ENCODE data around the gene ZBTB12.

Gene ZBTB12

DNA sequence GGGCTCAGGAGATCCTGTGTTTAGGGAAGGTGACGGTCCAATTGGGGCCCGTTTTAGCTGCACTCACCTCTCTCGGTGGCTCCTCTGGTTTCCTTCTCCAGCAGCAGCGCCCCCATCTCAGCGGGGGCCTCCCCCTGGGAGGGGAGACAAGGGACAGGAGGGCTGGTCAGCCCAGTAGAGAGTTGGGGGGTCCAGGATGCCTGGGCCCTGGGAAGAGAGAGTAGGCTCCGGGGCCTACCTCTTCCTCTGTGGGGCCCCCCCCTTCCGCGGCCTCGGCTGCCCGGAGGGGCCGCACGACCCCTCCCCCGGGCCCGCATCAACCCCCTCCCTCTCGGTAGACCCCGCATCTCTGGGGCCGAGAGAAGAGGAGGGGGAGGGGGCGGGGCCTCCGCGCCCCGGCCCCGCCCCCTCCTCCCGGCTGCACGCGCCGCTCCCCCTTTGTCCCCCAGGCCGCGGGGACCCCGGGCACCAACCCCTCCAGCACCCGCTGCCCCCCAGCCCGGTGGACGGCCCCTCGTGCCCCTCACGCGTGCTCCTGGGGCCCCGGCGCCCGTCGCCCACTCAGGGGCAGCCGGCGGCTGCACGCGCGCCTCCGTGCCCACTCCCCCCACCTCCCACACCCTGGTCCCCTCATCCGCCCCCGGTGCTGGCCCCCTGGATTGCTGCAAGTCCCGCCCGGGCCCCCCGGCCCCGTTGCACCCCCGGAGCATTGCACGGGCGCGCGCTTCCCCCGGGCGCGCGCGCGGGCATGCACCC is 4.9 kb downstream of the ZBTB12 start:
- DNase-seq, result no peak

- DNase-seq, result no peak
Measured at GRCh38 chr6:31896493-31896855, 5.4 kb downstream of the ZBTB12 start.

DNA sequence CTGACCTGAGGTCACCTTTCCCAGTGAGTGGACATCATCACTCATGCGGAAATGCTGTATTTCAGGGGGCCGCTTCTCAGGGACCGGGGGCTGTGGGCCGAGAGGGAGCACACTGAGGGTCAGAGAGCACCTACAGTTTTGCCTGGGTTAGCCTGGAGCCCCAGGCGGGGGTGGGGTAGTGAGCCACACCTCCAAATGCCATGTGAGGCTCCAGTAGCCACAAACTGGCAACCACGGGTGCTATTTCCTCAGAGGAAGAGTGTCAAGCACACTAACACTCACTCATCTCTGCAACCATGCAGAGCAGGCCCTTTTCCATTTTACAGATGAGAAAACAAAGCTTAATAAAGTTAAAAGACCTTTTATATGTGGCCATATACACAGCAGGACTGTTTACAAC is 9.1 kb downstream of the ZBTB12 start:
- no peak for DNase-seq

GRCh38 chr6:31889331-31889972 is 12.4 kb downstream of the ZBTB12 start:
- DNase-seq, result no peak

DNA sequence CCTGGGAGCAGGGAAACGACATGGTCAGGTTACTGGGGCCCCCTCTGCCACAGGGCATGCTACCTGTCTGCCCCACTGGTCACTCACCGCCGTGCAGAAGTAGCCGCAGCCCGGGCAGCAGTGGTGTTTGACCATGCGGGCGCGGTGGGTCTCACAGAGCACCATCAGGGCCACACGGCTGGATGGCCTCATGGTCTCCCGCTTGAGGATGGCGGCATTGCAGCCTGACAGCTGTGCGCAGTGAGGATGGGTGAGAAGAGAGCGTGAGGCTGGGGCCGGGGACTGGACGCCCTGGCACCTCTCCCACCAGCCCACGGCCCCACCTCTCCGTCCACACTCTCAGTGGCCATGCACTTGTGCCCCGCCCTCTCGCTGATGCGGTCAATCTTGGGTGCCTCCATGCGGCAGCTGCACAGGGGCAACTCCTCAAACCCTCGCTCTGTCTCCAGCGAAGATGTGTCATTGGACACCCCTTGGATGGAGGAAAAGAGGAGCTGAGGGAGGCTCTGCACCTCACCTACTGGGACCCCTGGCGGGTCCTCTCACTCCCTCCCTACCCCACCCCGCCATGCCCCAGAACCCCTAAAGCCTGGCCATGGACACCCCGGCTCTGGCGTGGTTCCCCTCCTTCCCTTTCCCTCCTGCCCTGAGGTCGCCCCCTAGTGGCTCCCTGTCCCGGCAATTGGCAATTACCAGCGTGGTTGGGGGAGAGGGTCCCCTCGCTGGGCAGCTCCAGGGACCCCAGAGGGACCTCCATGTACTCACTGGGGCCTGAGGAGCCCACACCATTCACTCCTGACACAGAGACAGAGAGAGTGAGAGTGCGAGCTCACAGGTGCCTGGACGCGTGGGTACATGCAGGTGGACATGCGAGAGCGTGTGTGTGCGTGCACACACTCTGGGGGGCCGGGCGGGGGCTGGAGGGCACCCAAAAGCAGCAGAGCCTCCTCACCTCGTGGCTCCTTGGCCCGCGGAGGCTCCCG is 13.3 kb downstream of the ZBTB12 start:
- DNase-seq, result no peak

GRCh38 chr6:31887173-31888007 is 14.5 kb downstream of the ZBTB12 start:
- DNase-seq, result no peak

DNA sequence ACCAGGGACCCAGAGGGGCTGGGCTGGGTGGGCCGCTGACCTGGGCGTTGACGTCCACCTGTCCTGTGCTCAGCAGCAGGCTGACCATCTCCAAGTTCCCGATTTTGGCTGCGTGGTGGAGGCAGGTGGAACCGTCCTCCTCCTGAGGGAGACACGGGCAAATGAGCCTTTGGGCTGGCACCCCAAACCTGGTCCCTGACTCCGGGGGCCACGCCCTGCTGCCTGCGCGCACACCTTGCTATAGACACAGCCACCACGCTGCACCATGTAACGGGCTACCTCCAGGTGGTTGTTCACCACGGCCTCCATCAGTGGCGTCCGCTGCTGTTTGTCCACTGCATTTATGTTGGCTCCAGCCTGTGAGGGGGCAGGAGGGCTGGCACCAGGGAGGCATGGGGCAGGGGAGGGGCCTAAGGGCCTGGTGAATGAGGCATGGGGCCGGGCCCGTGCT is 15.3 kb downstream of the ZBTB12 start:
- DNase-seq, result no peak

DNA sequence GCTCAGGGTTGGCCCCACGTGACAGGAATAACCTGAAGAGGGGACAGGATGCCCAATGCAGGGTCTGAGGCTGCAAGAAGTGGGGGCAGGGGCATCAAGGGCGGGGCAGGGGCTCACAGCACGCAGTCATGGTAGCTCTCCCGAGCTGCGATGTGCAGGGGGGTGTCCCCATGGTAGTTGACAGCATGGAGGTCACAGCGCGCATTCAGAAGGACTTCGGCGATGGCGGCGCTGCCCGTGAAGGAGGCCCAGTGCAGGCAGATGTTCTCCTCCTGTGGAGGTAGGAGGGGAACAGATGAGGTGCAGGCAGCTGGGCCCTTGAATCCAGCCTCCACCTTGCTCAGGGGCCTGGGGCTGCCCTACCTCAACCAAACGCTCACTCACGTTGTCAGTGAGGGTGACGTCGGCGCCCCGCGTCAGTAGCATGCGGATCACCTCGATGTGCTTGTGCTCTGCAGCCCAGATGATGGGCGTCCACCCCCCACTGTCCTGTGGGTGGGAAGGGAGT is 17.3 kb downstream of the ZBTB12 start:
- DNase-seq, result no peak

DNA sequence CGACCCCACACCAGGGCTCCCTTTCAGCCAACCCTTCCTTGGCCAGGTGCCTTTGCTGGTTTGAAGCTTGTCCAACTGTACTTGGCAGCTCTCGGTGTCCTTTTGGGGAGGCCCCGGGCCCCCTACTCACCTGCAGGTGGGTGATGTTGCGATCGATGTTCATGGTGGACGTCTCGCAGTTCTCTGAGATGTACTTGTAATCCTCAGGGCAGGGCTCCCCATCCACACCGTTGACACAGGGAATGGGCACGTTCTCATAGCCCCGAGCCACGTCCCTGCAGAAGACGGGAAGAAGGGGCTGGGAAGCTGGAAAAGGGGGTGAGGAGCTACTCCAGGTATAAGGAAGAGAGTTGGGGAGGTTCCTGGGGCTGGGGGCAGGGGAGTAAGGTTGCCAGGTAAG is 18.2 kb downstream of the ZBTB12 start:
- no peak for DNase-seq

DNA sequence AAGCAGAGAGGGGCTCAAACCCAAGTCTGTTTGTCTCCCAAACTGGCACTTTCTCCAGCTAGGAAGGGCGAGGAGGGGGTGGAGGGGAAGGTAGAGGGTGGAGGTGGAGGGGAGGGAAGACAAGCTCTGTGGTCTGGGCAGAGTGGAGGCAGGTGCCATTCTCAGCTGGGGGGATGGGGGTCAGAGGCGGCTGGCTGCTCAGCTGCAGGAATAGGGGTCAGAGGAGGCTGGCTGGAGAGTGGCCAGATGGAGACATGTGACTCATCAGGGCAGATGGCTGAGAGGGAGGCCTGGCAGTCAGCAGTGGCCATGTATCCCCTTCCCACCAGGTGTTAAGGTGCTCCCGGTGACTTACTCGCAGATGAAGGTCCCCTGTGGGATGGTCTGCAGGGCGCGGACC is 19.5 kb downstream of the ZBTB12 start:
- no peak for DNase-seq

- no peak for DNase-seq
Measured at GRCh38 chr6:31881136-31881859, 20.6 kb downstream of the ZBTB12 start.

- DNase-seq, result no peak
Measured at GRCh38 chr6:31880616-31881015, 21.3 kb downstream of the ZBTB12 start.

DNA sequence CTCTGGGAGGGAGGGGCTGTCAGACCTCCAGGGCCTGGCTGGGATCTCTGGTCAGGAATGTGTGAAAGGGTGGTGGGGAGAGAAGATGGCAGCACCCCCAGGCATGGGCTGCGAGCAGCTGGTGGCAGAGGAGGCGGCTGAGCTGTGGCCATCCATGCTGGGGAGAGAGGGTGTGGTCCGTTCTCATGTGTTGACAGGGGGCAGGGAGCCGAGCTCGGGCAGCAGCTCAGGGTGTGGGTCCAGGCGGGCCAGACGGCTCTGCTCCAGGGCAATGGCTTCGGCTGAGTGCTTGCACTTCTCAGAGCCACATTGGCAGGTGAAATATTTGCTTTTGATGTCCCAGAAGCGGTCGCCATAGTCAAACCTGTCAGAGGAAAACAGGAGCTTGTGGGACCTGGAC is 22.0 kb downstream of the ZBTB12 start:
- DNase-seq, result no peak

DNA sequence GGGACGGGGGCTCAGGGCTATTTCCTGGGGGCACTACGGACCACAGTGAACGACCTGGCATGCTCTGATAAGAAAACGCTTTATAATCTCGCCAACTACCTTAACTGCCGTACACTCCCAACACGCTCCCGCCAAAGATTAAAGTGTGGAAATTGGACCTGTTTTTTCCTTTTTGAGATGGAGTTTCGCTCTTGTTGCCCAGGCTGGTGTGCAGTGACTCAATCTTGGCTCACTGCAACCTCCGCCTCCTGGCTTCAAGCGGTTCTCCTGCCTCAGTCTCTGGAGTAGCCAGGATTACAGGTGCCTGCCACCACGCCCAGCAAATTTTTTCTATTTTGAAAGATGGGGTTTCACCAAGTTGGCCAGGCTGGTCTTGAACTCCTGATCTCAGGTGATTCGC is 22.7 kb downstream of the ZBTB12 start:
- no peak for DNase-seq

DNA sequence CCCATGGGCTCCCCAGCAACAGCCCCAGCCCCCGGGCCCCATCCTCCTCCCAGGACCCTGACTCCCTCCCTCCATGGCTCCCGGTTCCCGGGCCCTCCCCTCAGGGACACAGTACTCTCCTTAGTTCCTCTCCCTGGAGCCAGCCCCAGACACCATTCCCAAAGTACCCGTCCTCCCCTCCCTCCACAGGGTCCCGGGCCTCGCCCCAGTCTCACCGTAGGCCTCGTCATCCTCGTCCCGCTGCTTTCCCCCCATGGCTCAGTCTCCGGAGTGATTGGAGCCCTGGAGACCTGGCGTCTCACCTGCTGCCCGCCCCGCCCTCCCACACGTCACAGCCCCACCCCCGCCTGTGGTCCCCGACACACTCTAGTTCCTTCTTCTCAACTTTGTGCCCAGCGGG is 23.2 kb downstream of the ZBTB12 start, which contains the start of gene SLC44A4:
TSS of gene SLC44A4 (minus strand) at position 272 of the 400 bp plus-strand sequence. CDS start at position 255, 17 bp downstream.
- DNase-seq, result no peak

GRCh38 chr6:31878222-31878621 is 23.7 kb downstream of the ZBTB12 start:
- no peak for DNase-seq

GRCh38 chr6:31877651-31878161 is 24.2 kb downstream of the ZBTB12 start:
- DNase-seq, result no peak

DNA sequence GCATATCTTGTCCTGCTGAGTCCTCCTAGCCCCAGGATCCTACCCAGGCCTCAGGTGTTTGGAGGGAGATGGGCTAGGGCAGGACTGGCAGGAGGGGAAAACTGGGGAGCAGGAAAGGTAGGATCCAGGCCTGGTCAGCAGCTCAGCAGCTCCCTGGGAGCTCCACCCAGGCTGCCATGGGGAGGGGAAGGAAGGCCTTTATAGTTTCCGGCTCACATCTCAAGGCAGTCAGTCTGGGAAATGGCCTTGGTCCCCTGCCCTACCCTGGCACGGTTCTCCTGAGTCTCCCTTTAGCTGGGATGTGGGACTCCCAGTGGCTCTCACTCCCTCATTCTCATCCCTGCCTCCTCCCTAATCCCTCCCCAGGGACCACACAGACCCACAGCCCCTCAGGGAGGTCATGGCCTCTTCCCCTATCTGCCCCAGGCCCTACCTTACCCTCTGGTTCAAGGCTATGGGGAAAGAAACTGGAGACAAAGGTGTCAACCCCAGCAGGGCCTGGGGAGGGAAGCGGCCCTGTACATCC is 24.7 kb downstream of the ZBTB12 start:
- no peak for DNase-seq

- no peak for DNase-seq
Measured at GRCh38 chr6:31876357-31876756, 25.5 kb downstream of the ZBTB12 start.

DNA sequence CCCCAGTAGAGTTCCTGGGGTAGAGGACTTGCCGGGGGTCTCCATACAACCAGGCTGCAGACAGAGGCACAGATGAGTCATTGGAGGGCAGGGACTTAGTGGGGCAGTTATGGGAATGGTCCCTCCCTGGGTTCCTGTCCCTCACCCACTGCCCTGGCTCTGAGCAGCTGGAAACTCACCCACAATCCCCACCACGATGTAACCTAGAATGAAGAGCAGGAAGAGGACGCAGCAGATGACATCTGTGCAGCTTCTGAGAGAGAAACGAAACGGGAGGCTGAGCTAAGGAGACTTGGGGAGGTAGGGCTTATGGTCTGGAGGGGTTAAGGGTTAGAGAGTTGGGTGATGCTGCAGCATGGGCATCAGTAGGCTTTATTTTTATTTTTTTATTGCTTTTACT is 26.0 kb downstream of the ZBTB12 start:
- no peak for DNase-seq
